Measurements from ENCODE around the gene KREMEN1. TPM values are rescaled to one million over a fixed set of nuclear protein-coding genes. Genes with fewer than 3 reads are reported as not detected.

The KREMEN1 gene
- total and polyA plus RNA-seq, 2 experiments from 2014 or later = 1.8 to 3.8 TPM

- Histone ChIP-seq H3K36me3 (ENCODE audit: insufficient read depth) (no peaks in the 10 kb centered on the region), H3K27ac (ENCODE audit: low read depth) (no peak overlapping the region), H3K9me2 (ENCODE audit: insufficient read depth) (no peaks in the 10 kb centered on the region), H2AFZ (no peak overlapping the region), H3K4me1 (ENCODE audit: insufficient read depth) (peaks cover 6% of the 10 kb centered on the region; the same call in 1 of the 2 replicates), H3K4me2 (no peak overlapping the region), H3K4me3 (no peak overlapping the region), H4K20me1 (replicated peaks; ENCODE audit: insufficient read depth) (no peaks in the 10 kb centered on the region; the same call in 1 of the 2 replicates), H3K27me3 (ENCODE audit: insufficient read depth) (no peaks in the 10 kb centered on the region), H3F3A (replicated peaks; ENCODE audit: low read depth) (no peaks in the 10 kb centered on the region), H3K79me2 (replicated peaks; ENCODE audit: insufficient read depth) (no peaks in the 10 kb centered on the region)
- Mint-ChIP-seq H3K9me3 (no peaks in the 10 kb centered on the region), H3K36me3 (ENCODE audit: low read depth) (no peaks in the 10 kb centered on the region; the same call in 2 of the 3 replicates), H3K4me3 (no peak overlapping the region), H3K27ac (no peak overlapping the region), H3K4me1 (peaks cover 27% of the 10 kb centered on the region), H3K27me3 (ENCODE audit: insufficient read depth, low read depth, poor library complexity) (peaks cover 23% of the 10 kb centered on the region)
- DNase-seq (ENCODE audit: low spot score) = no peak
- no peak for ATAC-seq
- TF ChIP-seq ETS1 (IDR thresholded peaks at IDR 0.05) = no peak
- TF ChIP-seq ZNF331 (CRISPR knock-in tag; IDR thresholded peaks at IDR 0.05; ENCODE audit: low read depth) = no peak
- no peak for TF ChIP-seq CTCF (conservative IDR thresholded peaks at IDR 0.05; ENCODE audit: low read depth in 2 of 2)
- TF ChIP-seq CREB1 (CRISPR knock-in tag; IDR thresholded peaks at IDR 0.05; ENCODE audit: low read depth) = no peak
- no peak for TF ChIP-seq NANOG (IDR thresholded peaks at IDR 0.05; ENCODE audit: borderline replicate concordance)
- TF ChIP-seq REST (IDR thresholded peaks at IDR 0.05; ENCODE audit: unreplicated experiment) = no peak
Measured at GRCh38 chr22:29216011-29216872, 143.4 kb downstream of the KREMEN1 start.
